Left renal cortex interstitium (tissue), 4 donors: ENCODE results near the gene ZNF205. TPM values are rescaled to one million over a fixed set of nuclear protein-coding genes. Genes with fewer than 3 reads are reported as not detected.
"Not testable (repeated sequence)": the region's sequence is repeated elsewhere in the genome, so short reads cannot be mapped to it uniquely, and the experiment has no call there.

ENCODE experiments used
- DNase-seq, 4 donors: peaks; one replicate each; pipeline ENCODE4 v3.0.0-alpha.2; 2013; ENCODE audit warnings: low read depth in 4 of 4, low spot score in 2 of 4, missing footprints in 1 of 4
- polyA plus RNA-seq, 4 donors: library from polyadenylated mRNA; unstranded; fragments of 120-200 nt; gene quantifications; one replicate each; pipeline ENCODE4 v1.2.1, GENCODE V29; 2013; ENCODE audit not compliant: insufficient read length in 4 of 4

The ZNF205 gene
- polyA plus RNA-seq, 4 donors = 15.7 to 22.6 (median 17.8) TPM

DNA sequence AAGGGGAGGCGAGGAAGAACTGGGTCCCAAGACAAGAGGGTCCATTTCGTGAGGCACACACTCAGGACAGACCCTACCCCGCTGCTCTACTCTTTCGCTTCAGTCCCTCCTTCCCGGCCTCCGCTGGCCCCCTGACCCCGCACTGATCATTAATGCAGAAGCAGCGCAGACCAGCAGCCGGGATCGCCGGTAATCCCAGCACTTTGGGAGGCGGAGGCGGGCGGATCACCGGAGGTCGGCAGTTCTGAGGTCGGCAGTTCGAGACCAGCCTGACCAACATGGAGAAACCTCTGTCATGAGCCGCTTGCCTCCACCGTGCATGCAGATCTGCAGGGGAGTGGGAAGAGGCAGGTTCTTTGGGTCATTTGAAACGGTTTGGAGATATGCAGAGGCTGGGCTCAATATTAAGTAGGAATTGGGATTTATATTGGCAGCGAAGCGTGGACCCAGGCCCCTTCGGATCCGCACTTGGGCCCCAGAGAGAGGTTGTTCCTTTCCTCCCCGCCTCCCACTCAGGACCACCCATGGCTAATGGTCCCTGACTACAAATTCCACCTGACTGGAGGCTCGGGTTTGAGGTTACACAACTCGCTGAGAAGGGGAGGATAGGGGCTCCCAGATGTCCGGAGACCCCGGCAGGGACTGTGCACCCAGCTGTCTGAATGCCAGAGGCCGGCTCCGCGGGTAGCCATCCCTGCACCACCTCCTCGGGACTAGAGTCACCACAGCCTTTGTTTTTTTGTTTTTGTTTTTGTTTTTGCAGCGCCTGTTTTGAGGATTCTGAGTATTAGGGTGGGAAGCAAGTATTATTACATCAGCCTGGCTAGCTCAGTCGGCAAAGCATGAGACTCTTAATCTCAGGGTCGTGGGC, 52.0 kb downstream of the ZNF205 start:
- no peak for DNase-seq

- DNase-seq = no peak
Observed at GRCh38 chr16:3165111-3165822, 52.9 kb downstream of the ZNF205 start.

DNA sequence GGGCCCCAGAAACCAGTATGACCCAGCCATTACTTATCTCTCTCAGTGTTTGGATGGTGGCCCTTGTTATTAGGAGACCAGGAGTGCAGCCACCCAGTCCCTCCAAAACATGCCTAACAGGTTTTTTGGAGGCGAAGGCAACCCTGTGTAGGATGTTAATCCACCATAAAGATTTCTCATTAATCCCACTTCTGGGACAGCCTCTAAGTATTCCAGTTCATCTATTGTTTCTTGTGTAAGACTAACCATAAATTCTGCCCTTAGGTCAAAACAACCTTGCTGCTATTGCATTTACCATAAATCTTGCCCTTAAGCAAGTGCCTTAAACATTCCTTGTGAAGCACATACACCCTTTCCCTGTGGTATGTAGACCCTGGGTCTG, 54.1 kb downstream of the ZNF205 start:
- no peak for DNase-seq

GRCh38 chr16:3168729-3169128, 56.3 kb downstream of the ZNF205 start:
- not testable (repeated sequence) for DNase-seq

Other genes with a start within 250 kb of the ZNF205 start
- 10 to 100 TPM; 21.9 to 38.4 (median 27.9) TPM for gene FLYWCH2, start 229.4 kb upstream of the ZNF205 start, polyA plus RNA-seq
- gene FLYWCH1, start 200.7 kb upstream of the ZNF205 start, polyA plus RNA-seq = 10 to 100 TPM; 19.3 to 40.9 (median 25.4) TPM
- gene KREMEN2, start 148.3 kb upstream of the ZNF205 start, polyA plus RNA-seq = 1 to 10 TPM; 1.1 to 2.7 (median 2.3) TPM
- gene PAQR4, start 143.2 kb upstream of the ZNF205 start, polyA plus RNA-seq = 10 to 100 TPM in 2 of 4 donors, 1 to 10 TPM in 2; 8.7 to 11.4 (median 9.9) TPM
- 10 to 100 TPM in 3 of 4 donors, 1 to 10 TPM in 1; 9.8 to 29.0 (median 20.1) TPM for gene PKMYT1, start 132.1 kb upstream of the ZNF205 start, polyA plus RNA-seq
- gene CLDN9, start 99.7 kb upstream of the ZNF205 start, polyA plus RNA-seq = 1 to 10 TPM; 2.2 to 4.8 (median 2.9) TPM
- gene CLDN6, start 94.4 kb upstream of the ZNF205 start, polyA plus RNA-seq = 10 to 100 TPM; 32.8 to 39.4 (median 35.9) TPM
- gene TNFRSF12A, start 92.2 kb upstream of the ZNF205 start, polyA plus RNA-seq = 10 to 100 TPM; 10.1 to 23.1 (median 16.9) TPM
- gene HCFC1R1, start 88.6 kb upstream of the ZNF205 start, polyA plus RNA-seq = 10 to 100 TPM; 54.2 to 86.5 (median 68.9) TPM
- gene THOC6, start 88.6 kb upstream of the ZNF205 start, polyA plus RNA-seq = 10 to 100 TPM; 28.5 to 36.4 (median 33.1) TPM
- gene BICDL2, start 75.6 kb upstream of the ZNF205 start, polyA plus RNA-seq = 1 to 10 TPM; 1.5 to 6.9 (median 2.5) TPM
- 1 to 10 TPM in 2 of 4 donors, under 1 TPM in 2; 0.51 to 3.2 (median 1.2) TPM for gene MMP25, start 66.0 kb upstream of the ZNF205 start, polyA plus RNA-seq
- gene IL32, start 46.9 kb upstream of the ZNF205 start, polyA plus RNA-seq = 10 to 100 TPM; 28.2 to 40.2 (median 32.9) TPM
- gene ZSCAN10, start 13.3 kb upstream of the ZNF205 start, polyA plus RNA-seq = under 1 TPM; 0.18 to 0.49 (median 0.20) TPM
- gene ZNF213, start 22.4 kb downstream of the ZNF205 start, polyA plus RNA-seq = 10 to 100 TPM in 3 of 4 donors, 1 to 10 TPM in 1; 9.6 to 16.4 (median 15.4) TPM
- not detected for gene OR1F1, start 75.6 kb downstream of the ZNF205 start, polyA plus RNA-seq
- 10 to 100 TPM; 12.2 to 14.3 (median 13.3) TPM for gene ZNF200, start 122.6 kb downstream of the ZNF205 start, polyA plus RNA-seq
- under 1 TPM; 0.16 to 0.51 (median 0.29) TPM for gene MEFV, start 144.0 kb downstream of the ZNF205 start, polyA plus RNA-seq
- 10 to 100 TPM; 42.5 to 53.0 (median 48.0) TPM for gene ZNF263, start 170.9 kb downstream of the ZNF205 start, polyA plus RNA-seq
- 10 to 100 TPM in 3 of 4 donors, 1 to 10 TPM in 1; 9.9 to 14.2 (median 12.9) TPM for gene TIGD7, start 192.8 kb downstream of the ZNF205 start, polyA plus RNA-seq
- 10 to 100 TPM; 36.3 to 65.8 (median 55.8) TPM for gene ZNF75A, start 192.9 kb downstream of the ZNF205 start, polyA plus RNA-seq
- gene OR2C1, start 243.3 kb downstream of the ZNF205 start, polyA plus RNA-seq = under 1 TPM; 0.37 to 0.99 (median 0.76) TPM